ENCODE data around the gene SLC13A3. TPM values are rescaled to one million over a fixed set of nuclear protein-coding genes. Genes with fewer than 3 reads are reported as not detected.
A peak's percentile ranks its signal among the peaks of the same experiment; 100 is the strongest.

The SLC13A3 gene
- total RNA-seq, 2 donors from 2014 or later, result 0.37 to 1.5 TPM

DNA sequence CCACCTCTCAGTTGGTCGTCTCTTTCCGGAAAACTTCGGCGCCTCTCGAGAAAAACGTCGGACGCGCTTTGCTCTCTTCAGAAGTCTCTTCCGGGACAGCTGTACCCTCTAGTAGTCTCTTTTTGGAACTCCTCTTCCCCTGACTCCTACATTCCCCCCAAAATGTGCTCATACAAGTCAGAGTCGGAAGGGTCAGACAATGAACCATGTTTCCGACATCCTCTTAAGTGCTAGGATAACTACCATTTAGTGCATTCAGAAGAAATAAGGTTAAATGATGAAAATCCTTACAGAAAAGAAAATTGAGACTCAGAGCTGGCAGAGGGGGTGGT lies 38.5 kb upstream of the SLC13A3 start:
- peak overlapping the region; percentile 90 to 94 for H3K27ac ChIP-seq
- H3K4me3 ChIP-seq, result peak overlapping the region; percentile 70 to 83
- DNase-seq (ENCODE audit: low spot score), result no peak
- H3K4me1 ChIP-seq, result peaks cover 0 to 25% of the 10 kb centered on the region in 2 donors
- no peaks in the 10 kb centered on the region for H3K27me3 ChIP-seq
- no peaks in the 10 kb centered on the region for H3K9me3 ChIP-seq
- H3K36me3 ChIP-seq, result no peaks in the 10 kb centered on the region
- TF ChIP-seq, protein P1, sequence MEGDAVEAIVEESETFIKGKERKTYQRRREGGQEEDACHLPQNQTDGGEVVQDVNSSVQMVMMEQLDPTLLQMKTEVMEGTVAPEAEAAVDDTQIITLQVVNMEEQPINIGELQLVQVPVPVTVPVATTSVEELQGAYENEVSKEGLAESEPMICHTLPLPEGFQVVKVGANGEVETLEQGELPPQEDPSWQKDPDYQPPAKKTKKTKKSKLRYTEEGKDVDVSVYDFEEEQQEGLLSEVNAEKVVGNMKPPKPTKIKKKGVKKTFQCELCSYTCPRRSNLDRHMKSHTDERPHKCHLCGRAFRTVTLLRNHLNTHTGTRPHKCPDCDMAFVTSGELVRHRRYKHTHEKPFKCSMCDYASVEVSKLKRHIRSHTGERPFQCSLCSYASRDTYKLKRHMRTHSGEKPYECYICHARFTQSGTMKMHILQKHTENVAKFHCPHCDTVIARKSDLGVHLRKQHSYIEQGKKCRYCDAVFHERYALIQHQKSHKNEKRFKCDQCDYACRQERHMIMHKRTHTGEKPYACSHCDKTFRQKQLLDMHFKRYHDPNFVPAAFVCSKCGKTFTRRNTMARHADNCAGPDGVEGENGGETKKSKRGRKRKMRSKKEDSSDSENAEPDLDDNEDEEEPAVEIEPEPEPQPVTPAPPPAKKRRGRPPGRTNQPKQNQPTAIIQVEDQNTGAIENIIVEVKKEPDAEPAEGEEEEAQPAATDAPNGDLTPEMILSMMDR (IDR thresholded peaks at IDR 0.05), result no peak

DNA sequence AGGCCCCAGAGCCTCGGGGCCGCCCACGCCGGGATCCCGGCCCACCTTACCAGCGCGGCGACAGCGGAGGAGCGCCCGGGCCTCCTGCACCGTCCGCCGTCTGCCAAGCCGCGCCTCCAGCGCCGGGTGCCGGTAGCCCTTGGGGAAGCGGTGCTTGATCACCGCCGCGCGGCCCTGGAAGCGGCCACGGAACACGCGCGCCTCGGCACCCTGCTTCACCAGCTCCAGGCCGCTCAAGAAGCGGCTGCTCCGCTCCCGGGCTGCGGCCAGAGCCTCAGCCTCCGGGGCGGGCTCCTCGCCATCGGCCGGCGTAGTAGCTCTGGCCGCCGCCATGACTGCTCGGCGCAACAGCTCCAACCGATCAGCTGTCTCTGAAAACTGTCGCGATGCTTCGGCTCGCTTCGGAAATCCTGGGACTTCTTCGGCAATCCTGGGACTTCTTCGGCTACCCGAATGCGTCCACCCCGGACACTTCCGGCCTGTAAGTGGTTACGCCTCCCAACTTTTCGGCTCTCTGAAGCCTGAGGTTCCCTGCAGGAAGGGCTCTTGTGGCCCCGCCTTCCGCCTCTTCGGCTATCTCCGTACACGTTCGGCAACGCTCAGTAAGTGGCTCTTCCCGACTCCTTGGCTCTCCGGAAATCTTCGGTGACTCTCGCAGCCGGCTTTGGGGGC lies 38.0 kb upstream of the SLC13A3 start, which contains the start of gene TP53RK:
Gene TP53RK, minus strand, starts transcription at position 363 of the 672 bp plus-strand sequence. Its CDS starts 30 bp downstream, at position 333.
- Histone ChIP-seq H3K36me3 (no peaks in the 10 kb centered on the region), H3K27me3 (no peaks in the 10 kb centered on the region), H3K9me3 (no peaks in the 10 kb centered on the region), H3K4me1 (peaks cover 0 to 24% of the 10 kb centered on the region in 2 donors), H3K27ac (peak within 1 kb of the TSS; percentile 90 to 94), H3K4me3 (peak within 1 kb of the TSS; percentile 70 to 83)
- TF ChIP-seq, protein P1 (IDR thresholded peaks at IDR 0.05), result peak in 1 of 2 donors; percentile 33
- peak; percentile 98 for DNase-seq (ENCODE audit: low spot score)

DNA sequence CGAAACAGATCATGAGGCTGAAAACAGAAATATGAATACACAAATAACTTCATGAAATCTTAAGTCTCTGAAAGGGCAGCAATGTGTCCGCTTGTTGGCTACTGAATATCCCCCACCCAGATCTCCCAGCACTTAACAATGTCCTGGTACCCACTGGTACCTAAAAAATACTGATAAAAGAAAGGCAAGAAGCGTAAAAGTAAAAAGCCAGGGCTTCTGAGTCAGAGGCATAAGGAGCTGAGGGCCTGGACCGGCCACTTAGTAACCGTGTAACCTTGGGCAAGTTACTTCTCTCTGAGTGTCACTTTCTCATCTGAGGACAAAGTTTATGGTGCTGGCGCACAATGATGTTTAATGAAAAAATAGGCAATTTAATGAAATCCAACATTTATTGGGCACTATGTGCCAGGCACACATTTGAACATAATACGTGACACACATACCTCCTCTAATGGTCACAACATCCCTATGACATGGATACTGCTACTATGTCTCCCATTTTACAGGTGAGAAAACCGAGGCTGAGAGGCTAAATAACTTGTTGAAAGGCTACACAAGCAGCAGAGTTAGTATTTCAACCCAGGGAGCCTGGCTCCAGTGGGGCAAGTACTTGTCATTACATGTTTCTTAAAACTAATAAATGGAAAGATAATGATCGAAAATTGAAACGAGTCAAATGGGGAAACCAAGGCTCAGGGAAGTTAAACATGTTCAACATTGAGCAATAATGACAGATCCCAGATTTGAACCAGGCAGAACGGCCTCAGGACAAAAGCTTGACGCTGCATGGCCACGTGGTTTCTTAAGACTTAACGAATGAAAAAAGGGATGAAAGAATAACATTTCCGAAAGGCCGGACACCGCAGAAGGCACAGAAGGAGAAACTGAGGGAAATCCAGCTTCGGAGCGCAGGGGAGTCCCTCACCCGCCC lies 37.2 kb upstream of the SLC13A3 start:
- peaks cover 0 to 30% of the 10 kb centered on the region in 2 donors for H3K4me1 ChIP-seq
- peak overlapping the region; percentile 90 to 94 for H3K27ac ChIP-seq
- TF ChIP-seq, protein P1 (IDR thresholded peaks at IDR 0.05), result no peak
- H3K27me3 ChIP-seq, result no peaks in the 10 kb centered on the region
- no peak for DNase-seq (ENCODE audit: low spot score)
- H3K4me3 ChIP-seq, result peak overlapping the region; percentile 70 to 83
- H3K36me3 ChIP-seq, result no peaks in the 10 kb centered on the region
- H3K9me3 ChIP-seq, result no peaks in the 10 kb centered on the region

DNA sequence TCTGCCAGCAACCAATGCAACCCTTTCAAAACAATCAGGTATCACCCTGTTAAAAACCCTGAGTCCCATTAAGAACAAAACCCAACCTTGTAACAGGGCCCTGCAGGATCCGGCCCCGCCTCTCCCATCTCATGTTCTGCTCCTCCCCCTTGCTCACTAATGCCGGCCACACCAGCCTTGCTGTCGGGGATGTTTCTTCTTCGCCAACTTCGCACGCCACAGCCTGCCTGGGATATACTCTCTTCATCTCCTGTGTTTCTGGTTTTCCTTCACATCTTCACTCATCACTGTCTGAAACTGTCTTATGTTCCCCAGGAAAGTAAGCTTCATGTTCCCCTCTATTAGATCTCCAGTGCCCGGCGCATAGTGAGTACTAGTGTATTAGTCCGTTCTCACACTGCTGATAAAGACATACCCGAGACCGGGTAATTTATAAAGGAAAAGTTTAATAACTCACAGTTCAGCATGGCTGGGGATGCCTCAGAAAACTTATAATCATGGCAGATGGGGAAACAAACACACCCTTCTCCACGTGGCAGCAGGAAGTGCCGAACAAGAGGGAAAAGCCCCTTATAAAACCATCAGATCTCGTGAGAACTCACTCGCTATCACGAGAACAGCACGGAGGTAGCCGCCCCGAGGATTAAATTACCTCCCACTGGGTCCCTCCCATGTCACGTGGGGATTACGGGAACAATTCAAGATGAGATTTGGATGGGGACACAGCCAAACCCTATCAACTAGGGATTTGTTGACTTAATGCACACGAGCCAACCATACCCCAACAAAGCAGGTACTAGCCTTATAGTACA lies 32.9 kb upstream of the SLC13A3 start:
- TF ChIP-seq, protein P1 (IDR thresholded peaks at IDR 0.05), result no peak
- peak; percentile 73 for DNase-seq (ENCODE audit: low spot score)
- Histone ChIP-seq H3K9me3 (no peaks in the 10 kb centered on the region), H3K4me3 (peak overlapping the region; percentile 13 to 36), H3K27me3 (no peaks in the 10 kb centered on the region), H3K27ac (peak overlapping the region; percentile 44 to 62), H3K4me1 (peaks cover 0 to 36% of the 10 kb centered on the region in 2 donors), H3K36me3 (no peaks in the 10 kb centered on the region)

DNA sequence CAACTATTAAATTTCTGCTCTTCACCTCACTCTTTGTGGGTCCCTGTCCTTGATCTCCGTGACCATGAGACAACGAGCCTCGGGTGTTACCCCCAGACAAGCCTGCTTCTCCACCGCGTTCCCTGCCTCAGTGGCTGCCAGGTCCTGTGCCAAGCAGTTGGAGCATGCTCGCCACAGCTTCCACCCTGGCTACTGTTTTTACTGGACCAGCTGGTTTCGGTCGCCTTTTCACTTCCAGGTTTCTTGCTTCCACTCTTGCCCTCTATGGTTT lies 32.3 kb upstream of the SLC13A3 start:
- H3K27ac ChIP-seq, result peak overlapping the region in 1 of 2 donors; percentile 44
- H3K4me3 ChIP-seq, result peak overlapping the region; percentile 13 to 36
- no peaks in the 10 kb centered on the region for H3K36me3 ChIP-seq
- peaks cover 0 to 36% of the 10 kb centered on the region in 2 donors for H3K4me1 ChIP-seq
- TF ChIP-seq, protein P1 (IDR thresholded peaks at IDR 0.05), result no peak
- no peaks in the 10 kb centered on the region for H3K27me3 ChIP-seq
- no peaks in the 10 kb centered on the region for H3K9me3 ChIP-seq
- no peak for DNase-seq (ENCODE audit: low spot score)
